ENCODE results near the gene CASK. TPM values are rescaled to one million over a fixed set of nuclear protein-coding genes. Genes with fewer than 3 reads are reported as not detected.

Gene CASK
- total RNA-seq, 2 donors from 2014 or later, result 44.3 to 46.1 TPM

- DNase-seq (ENCODE audit: low spot score) (no peak), ATAC-seq (ENCODE audit: insufficient number of reproducible peaks, low FRiP score, low read depth) (no peak)
- H3K9me3 ChIP-seq, result no peaks in the 10 kb centered on the region
These were observed 163.5 kb downstream of the CASK start for GRCh38 chrX:41759817-41760216.

GRCh38 chrX:41758401-41758800 is 165.0 kb downstream of the CASK start:
- Histone ChIP-seq H3K27me3 (replicated peaks; ENCODE audit: insufficient read depth) (no peaks in the 10 kb centered on the region), H3K27ac (no peak overlapping the region), H3K9me3 (no peaks in the 10 kb centered on the region), H3K4me1 (ENCODE audit: control insufficient read depth in 1 of 2, low read depth in 2 of 2) (no peaks in the 10 kb centered on the region), H3K36me3 (no peaks in the 10 kb centered on the region), H3K4me3 (no peak overlapping the region)
- DNase-seq (ENCODE audit: low spot score), result no peak
- TF ChIP-seq CTCF (IDR thresholded peaks at IDR 0.05), result no peak
- ATAC-seq (ENCODE audit: insufficient number of reproducible peaks, low FRiP score, low read depth), result no peak

More at GRCh38 chrX:41759817-41760216, 163.5 kb downstream of the CASK start:
- no peaks in the 10 kb centered on the region for H3K36me3 ChIP-seq
- H3K4me1 ChIP-seq (ENCODE audit: control insufficient read depth in 1 of 2, low read depth in 2 of 2), result no peaks in the 10 kb centered on the region
- H3K27ac ChIP-seq, result no peak overlapping the region
- peak; percentile 21 for TF ChIP-seq CTCF (IDR thresholded peaks at IDR 0.05)
- no peak overlapping the region for H3K4me3 ChIP-seq
- H3K27me3 ChIP-seq (replicated peaks; ENCODE audit: insufficient read depth), result no peaks in the 10 kb centered on the region

DNA sequence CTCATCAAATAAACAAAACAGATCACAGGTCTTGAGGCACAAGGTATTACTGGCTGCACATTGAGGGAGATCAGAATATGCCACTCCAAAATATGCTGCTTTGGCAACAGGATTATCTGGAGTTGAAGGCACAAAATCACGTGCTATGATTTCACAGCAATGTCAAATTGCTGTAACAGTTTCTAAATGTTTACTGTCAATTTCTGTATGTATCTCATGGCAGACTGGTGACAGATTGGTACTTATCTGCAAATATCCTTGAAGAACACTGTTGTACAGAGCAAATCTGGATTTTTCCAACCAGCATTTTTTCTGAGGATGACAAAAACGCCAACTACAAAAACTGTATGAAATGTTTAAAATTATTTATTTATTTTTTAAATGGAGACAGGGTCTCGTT is 172.6 kb downstream of the CASK start:
- no peaks in the 10 kb centered on the region for H3K27me3 ChIP-seq (replicated peaks; ENCODE audit: insufficient read depth)
- TF ChIP-seq CTCF (IDR thresholded peaks at IDR 0.05), result no peak
- H3K4me3 ChIP-seq, result no peak overlapping the region
- H3K36me3 ChIP-seq, result no peaks in the 10 kb centered on the region
- DNase-seq (ENCODE audit: low spot score), result no peak
- H3K4me1 ChIP-seq (ENCODE audit: control insufficient read depth in 1 of 2, low read depth in 2 of 2), result no peaks in the 10 kb centered on the region
- H3K9me3 ChIP-seq, result no peaks in the 10 kb centered on the region
- ATAC-seq (ENCODE audit: insufficient number of reproducible peaks, low FRiP score, low read depth), result no peak
- no peak overlapping the region for H3K27ac ChIP-seq

DNA sequence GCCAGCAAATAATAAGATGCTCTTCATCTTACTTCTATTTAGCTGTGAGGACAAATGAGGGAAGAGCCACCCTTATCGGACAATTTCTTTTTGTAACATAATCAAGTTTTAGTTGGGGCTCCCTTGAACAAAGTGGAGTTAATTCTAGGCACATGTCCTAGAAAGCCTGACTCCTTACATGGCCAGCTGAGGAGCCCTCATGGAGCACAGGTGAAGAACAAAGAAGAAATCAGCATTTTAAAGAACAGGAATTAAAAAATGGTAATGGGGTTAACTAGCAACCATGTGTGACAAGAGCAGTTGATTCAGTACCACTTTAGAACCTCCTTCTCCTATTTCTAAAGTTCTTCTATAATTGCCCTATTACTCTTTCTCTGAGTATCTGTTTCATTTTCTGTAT is 183.5 kb downstream of the CASK start:
- H3K4me3 ChIP-seq, result no peak overlapping the region
- no peak overlapping the region for H3K27ac ChIP-seq
- H3K4me1 ChIP-seq (ENCODE audit: control insufficient read depth in 1 of 2, low read depth in 2 of 2), result no peaks in the 10 kb centered on the region
- H3K27me3 ChIP-seq (replicated peaks; ENCODE audit: insufficient read depth), result no peaks in the 10 kb centered on the region
- TF ChIP-seq CTCF (IDR thresholded peaks at IDR 0.05), result no peak
- DNase-seq (ENCODE audit: low spot score) (no peak), ATAC-seq (ENCODE audit: insufficient number of reproducible peaks, low FRiP score, low read depth) (no peak)
- H3K9me3 ChIP-seq, result no peaks in the 10 kb centered on the region
- H3K36me3 ChIP-seq, result no peaks in the 10 kb centered on the region

GRCh38 chrX:41737065-41737464 is 186.3 kb downstream of the CASK start:
- Histone ChIP-seq H3K9me3 (no peaks in the 10 kb centered on the region), H3K36me3 (no peaks in the 10 kb centered on the region), H3K4me3 (no peak overlapping the region), H3K27me3 (replicated peaks; ENCODE audit: insufficient read depth) (no peaks in the 10 kb centered on the region), H3K4me1 (ENCODE audit: control insufficient read depth in 1 of 2, low read depth in 2 of 2) (peaks cover 4 to 10% of the 10 kb centered on the region in 2 donors), H3K27ac (no peak overlapping the region)
- DNase-seq (ENCODE audit: low spot score) (no peak), ATAC-seq (ENCODE audit: insufficient number of reproducible peaks, low FRiP score, low read depth) (no peak)
- TF ChIP-seq CTCF (IDR thresholded peaks at IDR 0.05), result no peak

Measured in thoracic aorta (tissue), 2 donors.